Measurements from ENCODE around the gene MICU1. TPM values are rescaled to one million over a fixed set of nuclear protein-coding genes. Genes with fewer than 3 reads are reported as not detected.
A peak's percentile ranks its signal among the peaks of the same experiment; 100 is the strongest.

Gene MICU1
- total RNA-seq, 2 experiments from 2014 or later, result 27.2 to 33.6 TPM

DNA sequence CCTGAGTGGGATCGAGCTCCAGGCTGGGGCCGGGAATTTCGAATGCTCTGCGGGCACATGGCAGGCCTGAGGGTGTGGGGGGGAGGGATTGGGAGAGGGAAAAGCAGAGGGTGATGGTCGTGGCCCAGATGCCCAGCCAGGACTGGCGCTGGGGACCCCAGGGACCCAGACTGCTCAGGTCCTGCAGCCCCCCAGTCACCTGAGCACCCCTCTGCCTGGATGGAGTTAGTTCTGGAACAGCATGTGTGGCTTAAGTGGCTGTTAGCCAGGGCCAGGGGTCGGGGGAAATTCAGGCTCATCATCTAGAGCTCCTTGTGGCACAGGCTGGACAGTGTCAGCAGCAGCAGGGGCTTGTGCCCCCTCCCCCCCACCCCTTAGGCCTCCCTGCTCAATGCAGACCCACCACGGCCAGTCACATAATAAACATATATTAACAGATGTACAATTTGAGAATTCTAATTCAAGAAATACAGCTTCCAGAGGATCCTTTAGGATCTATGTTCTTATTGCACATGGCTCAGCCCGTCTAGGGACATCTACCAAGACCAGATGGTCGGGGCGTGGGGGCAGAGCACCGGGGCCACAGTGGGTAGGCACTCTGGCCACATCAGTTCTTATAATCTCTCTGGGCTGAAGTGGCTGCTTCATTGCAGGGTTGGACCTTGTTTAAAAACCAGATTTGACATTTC lies 293.3 kb downstream of the MICU1 start:
- H3K9me2 ChIP-seq (ENCODE audit: insufficient read depth, low read length), result no peaks in the 10 kb centered on the region
- peaks cover 33% of the 10 kb centered on the region; the same call in 1 of the 2 replicates for H3K36me3 ChIP-seq (ENCODE audit: insufficient read depth, low read length)
- H4K20me1 ChIP-seq (ENCODE audit: insufficient read depth, low read length), result no peaks in the 10 kb centered on the region
- BruUV-seq (replicated peaks), result TSS peak; percentile 94
- CTCF ChIA-PET (ENCODE audit: unreplicated experiment), result interaction anchor here (0.5 to 1.8 kb wide), 7 partner anchors 11 to 913 kb away, joined by 3 to 7 read pairs (median 5); no protein-coding TSS in a partner anchor
- no peak overlapping the region for H2AFZ ChIP-seq (ENCODE audit: low read length)
- no peaks in the 10 kb centered on the region for H3K9me3 ChIP-seq (ENCODE audit: low read length)
- peak; percentile 19 for DNase-seq (ENCODE audit: low spot score)
- H3K27ac ChIP-seq (ENCODE audit: low read depth, low read length, poor library complexity, severe bottlenecking), result peak overlapping the region; percentile 80
- peak overlapping the region; percentile 79 for H3K4me2 ChIP-seq (ENCODE audit: low read length)
- H3K4me3 ChIP-seq (ENCODE audit: low read depth, low read length, poor library complexity, severe bottlenecking), result peak overlapping the region; percentile 50
- intact Hi-C loops (cut with micrococcal nuclease; ENCODE audit: unreplicated experiment), result loop anchor here (1.0 to 5.0 kb wide), 2 partner anchors 84 to 435 kb away; no protein-coding TSS in a partner anchor
- POLR2A ChIA-PET, result interaction anchor here (0.6 to 5.4 kb wide), 18 partner anchors 12 to 466 kb away, joined by 3 to 91 read pairs (median 4); partner anchors contain the start of genes ANAPC16 and ASCC1
- no peaks in the 10 kb centered on the region for H3K79me2 ChIP-seq (ENCODE audit: insufficient read depth, low read depth, low read length)
- H3K4me1 ChIP-seq (ENCODE audit: insufficient read depth, low read length, poor library complexity, severe bottlenecking), result peaks cover 83% of the 10 kb centered on the region
- TF ChIP-seq EZH2phosphoT487 (IDR thresholded peaks at IDR 0.05; ENCODE audit: borderline replicate concordance, low read depth, low read length), result no peak
- TF ChIP-seq, protein P1, sequence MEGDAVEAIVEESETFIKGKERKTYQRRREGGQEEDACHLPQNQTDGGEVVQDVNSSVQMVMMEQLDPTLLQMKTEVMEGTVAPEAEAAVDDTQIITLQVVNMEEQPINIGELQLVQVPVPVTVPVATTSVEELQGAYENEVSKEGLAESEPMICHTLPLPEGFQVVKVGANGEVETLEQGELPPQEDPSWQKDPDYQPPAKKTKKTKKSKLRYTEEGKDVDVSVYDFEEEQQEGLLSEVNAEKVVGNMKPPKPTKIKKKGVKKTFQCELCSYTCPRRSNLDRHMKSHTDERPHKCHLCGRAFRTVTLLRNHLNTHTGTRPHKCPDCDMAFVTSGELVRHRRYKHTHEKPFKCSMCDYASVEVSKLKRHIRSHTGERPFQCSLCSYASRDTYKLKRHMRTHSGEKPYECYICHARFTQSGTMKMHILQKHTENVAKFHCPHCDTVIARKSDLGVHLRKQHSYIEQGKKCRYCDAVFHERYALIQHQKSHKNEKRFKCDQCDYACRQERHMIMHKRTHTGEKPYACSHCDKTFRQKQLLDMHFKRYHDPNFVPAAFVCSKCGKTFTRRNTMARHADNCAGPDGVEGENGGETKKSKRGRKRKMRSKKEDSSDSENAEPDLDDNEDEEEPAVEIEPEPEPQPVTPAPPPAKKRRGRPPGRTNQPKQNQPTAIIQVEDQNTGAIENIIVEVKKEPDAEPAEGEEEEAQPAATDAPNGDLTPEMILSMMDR (conservative IDR thresholded peaks at IDR 0.05; ENCODE audit: low read length), result no peak

DNA sequence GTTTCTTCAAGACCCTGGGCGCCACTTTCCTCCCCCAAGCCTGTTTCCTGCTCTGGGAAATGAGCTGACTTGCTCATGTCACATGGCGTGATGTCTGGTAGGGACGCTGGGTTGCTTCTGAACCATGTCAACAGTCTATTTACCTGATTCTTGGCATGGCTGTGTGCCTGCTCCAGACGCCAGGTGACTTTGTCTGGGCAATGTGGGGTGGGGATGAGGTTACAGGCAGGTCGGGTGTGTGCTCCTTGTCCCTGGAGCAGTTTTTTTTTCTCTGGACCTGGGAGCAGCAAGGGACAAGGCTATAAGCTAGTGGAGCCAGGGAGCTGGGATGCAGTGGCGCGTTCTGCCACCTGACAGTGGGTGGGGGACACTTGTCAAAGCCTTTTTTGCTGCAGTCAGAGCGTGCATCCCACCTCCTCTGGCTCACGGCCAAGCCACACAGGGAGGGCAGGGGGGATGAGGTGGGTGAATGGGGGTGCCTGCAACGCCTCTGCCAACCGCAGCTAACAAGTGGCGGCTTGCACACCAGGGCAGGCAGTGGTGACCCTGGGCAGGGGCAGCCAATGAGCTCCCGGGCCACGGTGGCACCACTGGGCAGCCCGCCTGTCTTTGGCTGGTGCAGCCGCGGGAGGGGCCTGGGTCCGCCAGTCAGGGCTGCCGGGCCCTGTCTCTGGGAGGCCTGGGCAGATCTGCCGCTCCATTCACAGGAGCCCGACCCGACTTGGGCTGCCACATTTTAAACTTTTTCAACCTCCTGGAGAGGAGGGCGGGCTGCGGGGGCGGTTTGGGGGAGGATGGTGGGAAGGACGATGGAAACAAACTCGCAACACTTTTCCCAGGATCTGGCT lies 294.1 kb downstream of the MICU1 start:
- Histone ChIP-seq H4K20me1 (ENCODE audit: insufficient read depth, low read length) (no peaks in the 10 kb centered on the region), H3K4me3 (ENCODE audit: low read depth, low read length, poor library complexity, severe bottlenecking) (peak overlapping the region; percentile 50), H3K4me1 (ENCODE audit: insufficient read depth, low read length, poor library complexity, severe bottlenecking) (peaks cover 83% of the 10 kb centered on the region), H3K4me2 (ENCODE audit: low read length) (peak overlapping the region; percentile 79), H3K9me2 (ENCODE audit: insufficient read depth, low read length) (no peaks in the 10 kb centered on the region), H2AFZ (ENCODE audit: low read length) (no peak overlapping the region; the same call in 1 of the 2 replicates), H3K79me2 (ENCODE audit: insufficient read depth, low read depth, low read length) (no peaks in the 10 kb centered on the region), H3K36me3 (ENCODE audit: insufficient read depth, low read length) (peaks cover 26% of the 10 kb centered on the region; the same call in 1 of the 2 replicates), H3K9me3 (ENCODE audit: low read length) (no peaks in the 10 kb centered on the region), H3K27ac (ENCODE audit: low read depth, low read length, poor library complexity, severe bottlenecking) (peak overlapping the region; percentile 80)
- intact Hi-C loops (cut with micrococcal nuclease; ENCODE audit: unreplicated experiment), result loop anchor here (1.0 to 5.0 kb wide), 3 partner anchors 11 to 434 kb away; no protein-coding TSS in a partner anchor
- ChIA-PET CTCF (ENCODE audit: unreplicated experiment) (interaction anchor here (0.5 to 1.8 kb wide), 8 partner anchors 10 to 914 kb away, joined by 3 to 7 read pairs (median 4); no protein-coding TSS in a partner anchor), POLR2A (interaction anchor here (0.5 to 5.4 kb wide), 24 partner anchors 11 to 465 kb away, joined by 3 to 91 read pairs (median 4); partner anchors contain the start of genes ANAPC16, ASCC1 and DDIT4)
- peak; percentile 93 for DNase-seq (ENCODE audit: low spot score)
- BruUV-seq (replicated peaks), result no TSS peak
- TF ChIP-seq EZH2phosphoT487 (IDR thresholded peaks at IDR 0.05; ENCODE audit: borderline replicate concordance, low read depth, low read length), result no peak
- TF ChIP-seq, protein P1 (conservative IDR thresholded peaks at IDR 0.05; ENCODE audit: low read length), result peak; percentile 45

Data from OCI-LY7 (cell line).